ENCODE results near the gene USF2.

GRCh38 chr19:35276706-35277281 is 8.0 kb downstream of the USF2 start:
- no peak for TF ChIP-seq POLR2A (IDR thresholded peaks at IDR 0.05)
- TF ChIP-seq CTCF (IDR thresholded peaks at IDR 0.05): no peak

Measured in gastroesophageal sphincter (tissue), 3 donors.